H1 (cell line): ENCODE data around the gene SRMS. TPM values are rescaled to one million over a fixed set of nuclear protein-coding genes. Genes with fewer than 3 reads are reported as not detected.

Source experiments
- CTCF ChIA-PET: fragments of 300-600 bp; sonication (Branson Sonifier 250); formaldehyde crosslinking; loops from one replicate; lab custom pipeline; 2021; ENCODE audit not compliant: partially characterized antibody; lab: Charles Lee
- POLR2A ChIA-PET: fragments of 300-600 bp; sonication (Branson Sonifier 250); formaldehyde crosslinking; loops from one replicate; lab custom pipeline; 2021; ENCODE audit warnings: inconsistent platforms; ENCODE audit not compliant: partially characterized antibody; lab: Charles Lee
- DNase-seq, 2 experiments: peaks; one replicate each; pipeline versions ENCODE4 v3.0.0 to v3.0.0-alpha.2; 2010 to 2022; ENCODE audit warnings: low spot score in 2 of 2, low read depth in 1 of 2, mixed read lengths in 1 of 2
- FAIRE-seq: peaks from 2 replicates; lab custom pipeline; 2011; peaks lifted over from hg19 to GRCh38; lab: Jason Lieb, UNC
- H2AFZ ChIP-seq: 2 replicates; pipeline ENCODE4 v1.8.1; 2012; ENCODE audit warnings: low read length, inconsistent platforms
- H2AK5ac ChIP-seq: 2 replicates; pipeline ENCODE4 v1.6.1; 2013; ENCODE audit warnings: low read depth, low read length
- H2BK120ac ChIP-seq: replicated peaks from 2 replicates; pipeline ENCODE3; 2013; ENCODE audit warnings: low read depth, low read length, inconsistent platforms
- H2BK12ac ChIP-seq: 2 replicates; pipeline ENCODE4 v1.6.1; 2013; ENCODE audit warnings: low read depth, low read length
- H2BK15ac ChIP-seq: 2 replicates; pipeline ENCODE4 v1.6.1; 2013; ENCODE audit warnings: low read length
- H2BK20ac ChIP-seq: 2 replicates; pipeline ENCODE4 v1.6.1; 2013; ENCODE audit warnings: low read length
- H2BK5ac ChIP-seq: 2 replicates; pipeline ENCODE4 v1.6.1; 2013; ENCODE audit warnings: low read depth, low read length
- H3K14ac ChIP-seq: 2 replicates; pipeline ENCODE4 v1.6.1; 2013; ENCODE audit warnings: inconsistent platforms; ENCODE audit not compliant: insufficient read length
- H3K18ac ChIP-seq: 2 replicates; pipeline ENCODE4 v1.6.1; 2013; ENCODE audit warnings: low read length; ENCODE audit errors: extremely low read depth
- H3K23ac ChIP-seq: 2 replicates; pipeline ENCODE4 v1.6.1; 2013; ENCODE audit warnings: inconsistent platforms; ENCODE audit not compliant: insufficient read length
- H3K23me2 ChIP-seq: 2 replicates; pipeline ENCODE4 v1.6.1; 2013; ENCODE audit warnings: low read depth, low read length
- H3K27ac ChIP-seq: 2 replicates; pipeline ENCODE4 v1.6.1; 2011; ENCODE audit warnings: low read depth, low read length, inconsistent platforms
- H3K27me3 ChIP-seq, 4 experiments: replicated peaks in 1 of 4; 1 replicate in 1 of 4; 2 replicates in 3 of 4; pipeline versions ENCODE4 v1.6.1 to v1.8.1; 2011 to 2013; ENCODE audit warnings: low read length in 3 of 4, mild to moderate bottlenecking in 3 of 4, inconsistent platforms in 2 of 4, mixed read lengths in 2 of 4, moderate library complexity in 1 of 4; ENCODE audit not compliant: control insufficient read depth in 3 of 4, insufficient read depth in 3 of 4; ENCODE audit errors: extremely low read depth in 1 of 4
- H3K36me3 ChIP-seq, 4 experiments: 2 replicates each; pipeline versions ENCODE4 v1.6.1 to v1.8.1; 2011 to 2013; ENCODE audit warnings: mild to moderate bottlenecking in 4 of 4, low read length in 3 of 4, moderate library complexity in 2 of 4, control low read depth in 1 of 4, inconsistent platforms in 1 of 4; ENCODE audit not compliant: insufficient read depth in 4 of 4, control insufficient read depth in 2 of 4
- H3K4ac ChIP-seq: replicated peaks from 2 replicates; pipeline ENCODE3; 2013; ENCODE audit warnings: low read length, low read depth, mixed read lengths, inconsistent platforms; ENCODE audit not compliant: insufficient read length
- H3K4me1 ChIP-seq, 4 experiments: replicated peaks in 1 of 4; 1 replicate in 1 of 4; 2 replicates in 3 of 4; pipeline versions ENCODE4 v1.6.1 to v1.8.1; 2011 to 2013; ENCODE audit warnings: low read length in 3 of 4, inconsistent platforms in 2 of 4, mixed read lengths in 1 of 4; ENCODE audit not compliant: insufficient read depth in 4 of 4, control insufficient read depth in 3 of 4
- H3K4me2 ChIP-seq, 2 experiments: 2 replicates each; pipeline versions ENCODE4 v1.6.1 to v1.8.1; 2011 to 2013; ENCODE audit warnings: low read depth in 2 of 2, low read length in 2 of 2, control low read depth in 1 of 2, inconsistent platforms in 1 of 2, mild to moderate bottlenecking in 1 of 2; ENCODE audit not compliant: insufficient read depth in 1 of 2
- H3K4me3 ChIP-seq, 4 experiments: fragments of 200-600, 300-600 bp in 1 of 4; sonication (generic), shearing (Covaris generic), sonication (Bioruptor Twin) in 1 of 4; 2 replicates each; pipeline versions ENCODE4 v1.5.1 to v1.8.1; 2011 to 2016; ENCODE audit warnings: low read length in 4 of 4, low read depth in 3 of 4, control low read depth in 2 of 4, inconsistent platforms in 2 of 4, mild to moderate bottlenecking in 2 of 4, mixed read lengths in 1 of 4, moderate library complexity in 1 of 4; ENCODE audit not compliant: insufficient read depth in 2 of 4; ENCODE audit errors: extremely low read depth in 1 of 4
- H3K56ac ChIP-seq: replicated peaks from 2 replicates; pipeline ENCODE3; 2013; ENCODE audit warnings: low read depth, mild to moderate bottlenecking, mixed read lengths, low read length, inconsistent platforms; ENCODE audit not compliant: insufficient read length
- H3K79me1 ChIP-seq: 2 replicates; pipeline ENCODE4 v1.6.1; 2013; ENCODE audit warnings: low read depth, low read length, control low read depth
- H3K79me2 ChIP-seq, 2 experiments: 2 replicates each; pipeline versions ENCODE4 v1.6.1 to v1.8.1; 2012 to 2013; ENCODE audit warnings: low read length in 2 of 2, mild to moderate bottlenecking in 2 of 2, inconsistent platforms in 1 of 2; ENCODE audit not compliant: insufficient read depth in 2 of 2, control insufficient read depth in 1 of 2
- H3K9ac ChIP-seq, 4 experiments: replicated peaks in 1 of 4; 1 replicate in 1 of 4; 2 replicates in 3 of 4; pipeline versions ENCODE4 v1.6.1 to v1.8.1; 2011 to 2013; ENCODE audit warnings: low read depth in 3 of 4, low read length in 3 of 4, control low read depth in 2 of 4, mild to moderate bottlenecking in 2 of 4, moderate library complexity in 2 of 4, inconsistent platforms in 1 of 4; ENCODE audit errors: extremely low read depth in 1 of 4
- H3K9me3 ChIP-seq, 2 experiments: 2 replicates each; pipeline versions ENCODE4 v1.6.1 to v1.8.1; 2012 to 2013; ENCODE audit warnings: mild to moderate bottlenecking in 2 of 2, moderate library complexity in 2 of 2, control low read depth in 1 of 2, inconsistent platforms in 1 of 2, low read depth in 1 of 2, low read length in 1 of 2, mixed read lengths in 1 of 2; ENCODE audit not compliant: insufficient read depth in 2 of 2
- H4K20me1 ChIP-seq, 2 experiments: replicated peaks in 1 of 2; 2 replicates each; pipeline versions ENCODE3 to v1.8.1; 2011 to 2013; ENCODE audit warnings: inconsistent platforms in 2 of 2, low read length in 2 of 2, mild to moderate bottlenecking in 1 of 2; ENCODE audit not compliant: insufficient read depth in 2 of 2, control insufficient read depth in 1 of 2
- H4K5ac ChIP-seq: 2 replicates; pipeline ENCODE4 v1.6.1; 2013; ENCODE audit warnings: low read length, low read depth, mixed read lengths, inconsistent platforms; ENCODE audit not compliant: insufficient read length
- H4K8ac ChIP-seq: 2 replicates; pipeline ENCODE4 v1.8.0; 2013; ENCODE audit warnings: mild to moderate bottlenecking, moderate library complexity, low read length, inconsistent platforms; ENCODE audit not compliant: insufficient read depth; ENCODE audit errors: extremely low read depth
- H4K91ac ChIP-seq: replicated peaks from 2 replicates; pipeline ENCODE3; 2013; ENCODE audit warnings: low read length, mixed read lengths, inconsistent platforms; ENCODE audit not compliant: insufficient read length
- NRF1 ChIP-seq: IDR thresholded peaks from 2 replicates; pipeline ENCODE4 v1.6.1; 2011; ENCODE audit warnings: mild to moderate bottlenecking, low read depth, low read length, improper control_type of control experiment
- SP2 ChIP-seq: IDR thresholded peaks from 2 replicates; pipeline ENCODE4 v1.6.1; 2012; ENCODE audit warnings: mild to moderate bottlenecking, low read length, inconsistent platforms
- WGBS, 2 experiments: shearing (Covaris generic) in 1 of 2; methylation state at CpG; one replicate each; pipeline versions ENCODE4 v1.1.6 to v1.1.7; 2013 to 2015; ENCODE audit warnings: low lambda C conversion rate in 2 of 2, mixed read lengths in 2 of 2, inconsistent platforms in 1 of 2, low coverage in 1 of 2, missing lambda C conversion rate in 1 of 2; ENCODE audit not compliant: insufficient replicate concordance in 2 of 2, insufficient coverage in 1 of 2, insufficient read length in 1 of 2; ENCODE audit errors: extremely low coverage in 1 of 2, missing lambda C conversion rate in 1 of 2; 5-methylcytosine and 5-hydroxymethylcytosine counted together
- polyA plus RNA-seq, 7 experiments: library from polyadenylated mRNA; depleted of rRNA in 3 of 7; stranded (reverse) in 5 of 7; unstranded in 2 of 7; fragments of >200 nt in 5 of 7; fragments of 200-250 nt in 2 of 7; gene quantifications; 1 replicate in 5 of 7; 2 replicates in 1 of 7; 4 replicates in 1 of 7; pipeline versions ENCODE4 v1.2.1 to v1.2.3, GENCODE V29; 2011 to 2013; ENCODE audit warnings: missing spikeins in 2 of 7, mixed read lengths in 2 of 7
- total RNA-seq: library from RNA; stranded (reverse); fragmentation: NEBNext Ultra II Directional; extraction: Animal tissue kit (Norgen Biotek cat#: 25700); gene quantifications from 2 replicates; pipeline ENCODE4 v1.2.1, GENCODE V29; 2021

SRMS gene
- total and polyA plus RNA-seq, 2 of the 8 experiments (the other 6 are each of a cell fraction or from before 2014, with no cell fraction given), result 0.39 to 0.76 TPM

DNA sequence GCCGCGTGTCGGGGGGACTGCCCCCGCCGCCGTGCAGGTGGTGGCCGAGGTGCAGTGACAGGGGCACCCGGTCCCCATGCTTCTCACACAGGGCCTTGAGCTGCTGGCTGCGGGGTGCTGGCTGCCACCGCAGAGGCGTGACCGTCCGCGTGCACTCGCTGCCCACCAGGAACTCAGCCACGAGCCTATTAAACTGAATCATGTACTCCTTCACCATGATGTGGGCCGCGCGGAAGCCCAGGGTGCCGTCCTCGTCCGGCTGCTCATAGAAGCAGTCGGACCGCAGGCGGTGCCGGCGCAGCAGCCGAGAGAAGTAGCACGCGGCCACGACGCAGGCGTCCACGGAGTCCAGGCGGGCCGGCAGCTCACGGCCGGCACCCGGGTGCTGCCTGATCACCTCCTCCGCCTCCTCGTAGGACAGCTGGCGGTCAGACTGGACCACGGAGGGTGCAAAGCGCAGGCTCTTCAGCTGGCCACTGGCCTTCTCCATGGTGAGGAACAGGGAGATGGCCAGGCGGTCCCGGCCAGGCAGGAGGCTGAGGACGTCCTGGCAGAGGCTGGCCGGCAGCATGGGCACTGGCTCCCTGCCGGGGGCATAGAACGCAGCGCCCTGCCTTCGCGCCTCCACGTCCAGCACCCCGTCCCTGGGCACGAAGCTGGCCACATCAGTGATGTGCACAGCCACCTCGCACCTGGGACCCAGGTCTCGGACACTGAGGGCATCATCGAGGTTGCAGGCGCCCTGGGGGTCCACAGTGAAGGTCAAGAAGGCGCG is 16.7 kb upstream of the SRMS start:
- H3K9ac ChIP-seq, result no peak overlapping the region
- no peaks in the 10 kb centered on the region for H3K23me2 ChIP-seq
- TF ChIP-seq NRF1 (no peak), SP2 (no peak)
- no peak overlapping the region for H2BK20ac ChIP-seq
- H3K14ac ChIP-seq, result no peak overlapping the region
- H3K23ac ChIP-seq, result no peak overlapping the region
- H3K4me1 ChIP-seq, result no peaks in the 10 kb centered on the region
- DNase-seq (no peak), FAIRE-seq (no peak)
- no peak overlapping the region for H3K4me3 ChIP-seq
- no peak overlapping the region for H3K18ac ChIP-seq
- no peak overlapping the region for H3K4me2 ChIP-seq
- no peak overlapping the region for H2BK15ac ChIP-seq
- WGBS, 2 experiments, result 95% methylated on average over 47 of the region's 62 CpGs; no CpG with 5 or more reads in 1 of the 2 experiments
- H3K79me2 ChIP-seq, result no peaks in the 10 kb centered on the region
- no peak overlapping the region for H3K27ac ChIP-seq
- no peak overlapping the region for H3K56ac ChIP-seq
- H3K27me3 ChIP-seq, result no peaks in the 10 kb centered on the region
- no peak overlapping the region for H2BK120ac ChIP-seq
- no peak overlapping the region for H2AFZ ChIP-seq
- H4K5ac ChIP-seq, result no peak overlapping the region
- no peak overlapping the region for H2BK5ac ChIP-seq
- no peak overlapping the region for H2AK5ac ChIP-seq
- H4K91ac ChIP-seq, result no peak overlapping the region
- H3K36me3 ChIP-seq, result no peaks in the 10 kb centered on the region; a peak in 4 of 8 replicates
- H3K79me1 ChIP-seq, result no peaks in the 10 kb centered on the region
- H4K20me1 ChIP-seq, result no peaks in the 10 kb centered on the region
- ChIA-PET POLR2A (interaction anchor here (1.1 to 3.4 kb wide), 2 partner anchors 10 to 13 kb away, joined by 3 to 12 read pairs; partner anchors contain the start of gene HELZ2), CTCF (interaction anchor here (1.0 to 1.7 kb wide), 3 partner anchors 68 to 122 kb away, joined by 3 to 4 read pairs (median 3); no protein-coding TSS in a partner anchor)
- no peaks in the 10 kb centered on the region for H3K9me3 ChIP-seq
- H4K8ac ChIP-seq, result peak overlapping the region; percentile 25
- H3K4ac ChIP-seq, result no peak overlapping the region
- H2BK12ac ChIP-seq, result no peak overlapping the region
